Measurements from ENCODE around the gene CLPTM1L. TPM values are rescaled to one million over a fixed set of nuclear protein-coding genes. Genes with fewer than 3 reads are reported as not detected.

CLPTM1L gene
- 100 to 1,000 TPM; 122 to 123 TPM for total RNA-seq

- POLR2A ChIA-PET = interaction anchor here (0.8 kb wide), 1 partner anchor 183 kb away, joined by 4 read pairs; no protein-coding TSS in a partner anchor
- no peaks in the 10 kb centered on the region for H3K9me3 Mint-ChIP-seq
- H3K4me1 Mint-ChIP-seq = peaks cover 28% of the 10 kb centered on the region
- no peaks in the 10 kb centered on the region for H3K27me3 Mint-ChIP-seq
- peaks cover 27% of the 10 kb centered on the region for H3K36me3 Mint-ChIP-seq (ENCODE audit: low read depth)
- DNase-seq = peak; percentile 89
- H3K27ac Mint-ChIP-seq = peak within 1 kb of the TSS; percentile 84
- peak within 1 kb of the TSS; percentile 82 for H3K4me3 Mint-ChIP-seq
- CTCF ChIA-PET = no interaction called here
Observed at GRCh38 chr5:1344975-1345838, at the start of gene CLPTM1L. TSS of gene CLPTM1L (minus strand) at chr5:1345099. CDS start at chr5:1344841, 258 bp downstream.

GRCh38 chr5:1393571-1394501 lies 48.9 kb upstream of the CLPTM1L start:
- DNase-seq = no peak
- H3K27ac Mint-ChIP-seq = no peak overlapping the region
- ChIA-PET CTCF (interaction anchor here (0.5 kb wide), 1 partner anchor 387 kb away, joined by 3 read pairs; no protein-coding TSS in a partner anchor), POLR2A (no interaction called here)
- no peaks in the 10 kb centered on the region for H3K4me1 Mint-ChIP-seq
- no peaks in the 10 kb centered on the region for H3K9me3 Mint-ChIP-seq
- H3K4me3 Mint-ChIP-seq = no peak overlapping the region
- no peaks in the 10 kb centered on the region for H3K36me3 Mint-ChIP-seq (ENCODE audit: low read depth)
- peaks cover 7% of the 10 kb centered on the region for H3K27me3 Mint-ChIP-seq

DNA sequence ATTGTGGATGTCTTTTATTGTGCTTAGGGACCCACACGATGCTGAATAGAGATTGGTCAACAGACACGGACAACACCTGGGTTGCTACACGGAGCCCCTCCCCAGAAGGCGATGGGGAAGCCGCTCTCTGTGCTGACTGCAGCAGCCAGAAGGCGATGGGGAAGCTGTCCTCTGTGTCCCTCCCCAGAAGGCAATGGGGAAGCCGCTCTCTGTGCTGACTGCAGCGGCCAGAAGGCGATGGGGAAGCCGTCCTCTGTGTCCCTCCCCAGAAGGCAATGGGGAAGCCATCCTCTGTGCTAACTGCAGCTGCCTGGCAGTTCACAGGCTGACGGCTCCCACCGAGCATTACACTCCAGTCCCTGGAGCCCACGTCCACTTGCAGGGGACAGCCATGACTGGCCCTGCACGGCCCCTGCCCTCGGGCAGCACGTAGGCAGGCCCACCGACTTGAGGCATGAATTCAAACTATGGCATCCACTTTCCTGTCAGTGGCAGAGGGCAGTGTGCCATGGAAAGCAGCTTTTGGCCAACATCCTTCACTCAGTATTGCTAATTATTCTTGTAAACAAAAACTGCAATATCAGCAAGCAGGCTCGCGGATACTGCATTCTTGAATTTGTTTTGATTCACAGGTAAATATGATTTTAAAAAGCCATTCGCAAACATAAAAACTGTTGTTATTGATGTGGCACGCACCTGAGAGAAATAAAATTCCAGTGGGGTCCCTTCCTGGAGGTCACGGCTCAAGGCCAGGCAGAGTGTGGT lies 48.1 kb upstream of the CLPTM1L start:
- no peak overlapping the region for H3K4me3 Mint-ChIP-seq
- H3K36me3 Mint-ChIP-seq (ENCODE audit: low read depth) = no peaks in the 10 kb centered on the region
- peaks cover 15% of the 10 kb centered on the region for H3K27me3 Mint-ChIP-seq
- H3K27ac Mint-ChIP-seq = no peak overlapping the region
- DNase-seq = no peak
- ChIA-PET CTCF (no interaction called here), POLR2A (no interaction called here)
- H3K9me3 Mint-ChIP-seq = no peaks in the 10 kb centered on the region
- no peaks in the 10 kb centered on the region for H3K4me1 Mint-ChIP-seq

DNA sequence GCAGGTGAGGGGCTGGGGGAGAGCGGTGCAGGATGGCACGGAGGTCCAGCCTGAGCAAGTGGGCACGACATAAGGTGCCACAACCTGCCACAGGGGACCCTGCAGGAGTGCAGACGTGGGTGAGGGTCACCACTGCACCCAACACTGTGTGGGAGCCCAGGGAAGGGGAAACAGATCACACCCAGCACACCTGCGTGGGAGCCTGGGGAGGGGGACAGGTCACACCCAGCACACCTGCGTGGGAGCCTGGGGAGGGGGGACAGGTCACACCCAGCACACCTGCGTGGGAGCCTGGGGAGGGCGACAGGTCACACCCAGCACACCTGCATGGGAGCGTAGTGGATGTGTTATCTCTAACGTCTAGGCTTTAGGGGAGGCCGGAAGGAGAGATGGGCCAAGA lies 47.4 kb upstream of the CLPTM1L start:
- peaks cover 2% of the 10 kb centered on the region for H3K4me1 Mint-ChIP-seq
- no peak overlapping the region for H3K4me3 Mint-ChIP-seq
- CTCF ChIA-PET = no interaction called here

GRCh38 chr5:1391691-1392090 lies 46.8 kb upstream of the CLPTM1L start:
- DNase-seq = no peak
- POLR2A ChIA-PET = no interaction called here
- Mint-ChIP-seq H3K4me1 (peaks cover 8% of the 10 kb centered on the region), H3K4me3 (no peak overlapping the region), H3K27me3 (peaks cover 12% of the 10 kb centered on the region), H3K36me3 (ENCODE audit: low read depth) (no peaks in the 10 kb centered on the region), H3K9me3 (no peaks in the 10 kb centered on the region), H3K27ac (no peak overlapping the region)
- CTCF ChIA-PET = no interaction called here

More for the DNA sequence above, 47.4 kb upstream of the CLPTM1L start:
- POLR2A ChIA-PET = no interaction called here
- Mint-ChIP-seq H3K27me3 (peaks cover 15% of the 10 kb centered on the region), H3K36me3 (ENCODE audit: low read depth) (no peaks in the 10 kb centered on the region), H3K9me3 (no peaks in the 10 kb centered on the region), H3K27ac (no peak overlapping the region)
- DNase-seq = no peak

DNA sequence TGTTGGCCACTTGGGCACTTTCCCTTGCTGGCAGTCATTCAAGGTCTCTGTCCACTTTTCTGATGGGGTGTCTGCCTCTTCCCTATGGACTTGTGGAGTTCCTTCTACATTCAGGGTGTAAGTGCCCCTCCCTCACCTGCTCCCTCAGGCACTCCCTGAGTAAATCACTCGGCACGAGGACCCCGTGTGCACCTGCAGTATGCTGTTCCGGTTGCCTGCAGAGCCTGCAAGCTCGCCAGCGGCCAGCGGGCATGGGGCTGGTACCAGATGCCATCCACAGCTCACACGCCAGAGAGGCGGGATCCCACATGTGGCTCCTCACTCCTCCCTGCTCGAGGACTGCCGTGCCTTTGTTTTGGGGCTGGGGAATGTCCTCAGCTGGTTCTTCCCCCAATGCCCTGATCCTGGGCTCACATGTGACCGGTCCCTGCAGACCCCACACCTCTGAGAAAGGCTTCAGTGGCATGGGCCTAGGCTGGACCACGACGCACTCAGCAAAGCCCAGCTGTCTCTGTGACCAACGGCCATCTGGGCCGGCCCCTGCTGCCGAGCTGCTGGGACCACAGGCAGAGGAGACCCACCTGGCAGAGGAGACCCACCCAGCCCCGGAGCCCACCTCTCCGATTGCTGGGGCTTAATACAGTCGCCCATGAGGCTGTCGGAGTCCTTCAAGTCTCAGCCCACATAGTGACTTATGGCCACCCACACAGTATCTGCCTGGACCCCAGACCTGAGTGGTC lies 46.1 kb upstream of the CLPTM1L start:
- CTCF ChIA-PET = no interaction called here
- POLR2A ChIA-PET = no interaction called here

GRCh38 chr5:1390333-1390732 lies 45.4 kb upstream of the CLPTM1L start:
- Mint-ChIP-seq H3K4me1 (peaks cover 17% of the 10 kb centered on the region), H3K36me3 (ENCODE audit: low read depth) (no peaks in the 10 kb centered on the region), H3K27ac (no peak overlapping the region), H3K9me3 (no peaks in the 10 kb centered on the region), H3K4me3 (no peak overlapping the region), H3K27me3 (peaks cover 8% of the 10 kb centered on the region)
- CTCF ChIA-PET = no interaction called here
- DNase-seq = no peak
- POLR2A ChIA-PET = no interaction called here

More for the DNA sequence above, 46.1 kb upstream of the CLPTM1L start:
- Mint-ChIP-seq H3K36me3 (ENCODE audit: low read depth) (no peaks in the 10 kb centered on the region), H3K4me3 (no peak overlapping the region), H3K9me3 (no peaks in the 10 kb centered on the region), H3K27ac (no peak overlapping the region), H3K27me3 (peaks cover 10% of the 10 kb centered on the region), H3K4me1 (peaks cover 13% of the 10 kb centered on the region)
- DNase-seq = no peak

- no peak overlapping the region for H3K4me3 Mint-ChIP-seq
- ChIA-PET POLR2A (no interaction called here), CTCF (no interaction called here)
- H3K9me3 Mint-ChIP-seq = no peaks in the 10 kb centered on the region
- DNase-seq = no peak
- peaks cover 19% of the 10 kb centered on the region for H3K4me1 Mint-ChIP-seq
- no peak overlapping the region for H3K27ac Mint-ChIP-seq
- H3K27me3 Mint-ChIP-seq = peaks cover 8% of the 10 kb centered on the region
- H3K36me3 Mint-ChIP-seq (ENCODE audit: low read depth) = no peaks in the 10 kb centered on the region
Observed at GRCh38 chr5:1388383-1388967, 43.6 kb upstream of the CLPTM1L start.

DNA sequence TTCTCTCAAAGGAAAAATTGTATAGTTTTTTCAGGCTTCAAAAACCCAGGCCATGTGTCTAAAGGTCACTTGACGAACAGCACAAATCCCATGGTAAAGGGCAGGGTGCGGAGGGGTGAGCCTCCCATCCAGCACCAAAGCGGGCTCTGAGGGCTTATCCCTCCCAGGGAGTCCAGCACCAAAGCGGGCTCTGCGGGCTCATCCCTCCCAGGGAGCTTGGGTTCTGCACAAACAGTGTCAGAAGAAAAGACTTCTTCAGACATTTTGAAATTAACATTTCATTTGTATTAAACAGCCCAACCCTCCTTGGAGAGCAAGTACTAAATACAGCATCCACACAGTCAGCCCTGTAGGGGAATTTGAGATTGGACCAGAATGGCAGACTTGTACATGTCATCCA lies 43.0 kb upstream of the CLPTM1L start:
- ChIA-PET POLR2A (no interaction called here), CTCF (no interaction called here)
- Mint-ChIP-seq H3K4me1 (peaks cover 19% of the 10 kb centered on the region), H3K36me3 (ENCODE audit: low read depth) (no peaks in the 10 kb centered on the region), H3K27me3 (peaks cover 8% of the 10 kb centered on the region), H3K27ac (peak overlapping the region; percentile 100), H3K4me3 (no peak overlapping the region), H3K9me3 (no peaks in the 10 kb centered on the region)
- DNase-seq = no peak

DNA sequence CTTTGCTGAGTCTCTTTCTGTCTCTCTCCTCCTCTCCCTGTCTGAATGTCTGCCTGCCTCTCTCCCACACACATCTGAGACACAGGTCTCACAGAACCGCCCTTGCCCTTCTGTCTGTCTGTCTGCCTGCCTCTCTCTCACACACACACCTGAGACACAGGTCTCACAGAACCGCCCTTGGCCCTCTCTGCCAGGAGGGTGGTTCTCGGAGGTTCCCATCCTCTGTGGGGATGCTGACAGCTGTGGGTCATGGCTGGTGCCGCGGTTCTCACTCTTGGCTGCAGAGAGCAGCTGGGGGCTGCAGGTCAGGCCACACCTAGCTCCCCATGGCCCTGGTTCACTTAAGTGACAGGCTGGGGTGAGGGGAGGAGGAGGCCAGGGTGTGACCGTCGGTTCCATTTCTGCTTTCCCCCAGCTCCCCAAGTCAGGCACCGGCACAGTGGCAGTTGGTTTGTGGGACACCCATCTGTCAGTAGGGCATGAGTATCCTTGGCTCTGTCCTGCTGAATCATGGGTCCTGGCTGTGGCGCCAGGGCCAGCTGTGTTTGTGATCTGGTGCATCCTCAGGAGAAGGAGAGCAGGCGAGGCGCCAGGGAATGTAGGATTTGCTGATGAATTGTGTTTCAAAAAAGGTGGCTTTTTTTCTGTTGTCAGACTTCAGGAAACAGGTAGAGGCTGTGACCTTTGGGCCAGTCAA lies 42.3 kb upstream of the CLPTM1L start:
- Mint-ChIP-seq H3K4me3 (peak overlapping the region; percentile 95), H3K36me3 (ENCODE audit: low read depth) (no peaks in the 10 kb centered on the region), H3K9me3 (no peaks in the 10 kb centered on the region), H3K27ac (peak overlapping the region; percentile 100), H3K4me1 (peaks cover 19% of the 10 kb centered on the region), H3K27me3 (peaks cover 8% of the 10 kb centered on the region)
- ChIA-PET CTCF (no interaction called here), POLR2A (no interaction called here)
- no peak for DNase-seq

GRCh38 chr5:1386274-1386717 lies 41.4 kb upstream of the CLPTM1L start:
- no peaks in the 10 kb centered on the region for H3K36me3 Mint-ChIP-seq (ENCODE audit: low read depth)
- peak overlapping the region; percentile 95 for H3K4me3 Mint-ChIP-seq
- CTCF ChIA-PET = interaction anchor here (0.6 kb wide), 1 partner anchor 169 kb away, joined by 3 read pairs; no protein-coding TSS in a partner anchor
- peak; percentile 80 for DNase-seq
- peak overlapping the region; percentile 100 for H3K27ac Mint-ChIP-seq
- no peaks in the 10 kb centered on the region for H3K9me3 Mint-ChIP-seq
- H3K27me3 Mint-ChIP-seq = peaks cover 8% of the 10 kb centered on the region
- POLR2A ChIA-PET = no interaction called here
- H3K4me1 Mint-ChIP-seq = peaks cover 24% of the 10 kb centered on the region
